AG09309 (cell line): Measurements from ENCODE around the gene SLC4A7.

ENCODE experiments used
- DNase-seq: peaks from one replicate; pipeline ENCODE4 v3.0.0-alpha.2; 2010; ENCODE audit warnings: low read depth
- H3K4me3 ChIP-seq: 2 replicates; pipeline ENCODE4 v1.5.1; 2011; ENCODE audit warnings: mild to moderate bottlenecking, low read depth, low read length, moderate library complexity; ENCODE audit not compliant: control insufficient read depth
- TF ChIP-seq, protein P1 (sequence below): IDR thresholded peaks from 2 replicates; pipeline ENCODE4 v1.5.1; 2011; ENCODE audit warnings: mild to moderate bottlenecking, low read depth, low read length, inconsistent platforms; ENCODE audit not compliant: insufficient read depth, control insufficient read depth; ENCODE audit errors: missing control alignments

SLC4A7 gene

DNA sequence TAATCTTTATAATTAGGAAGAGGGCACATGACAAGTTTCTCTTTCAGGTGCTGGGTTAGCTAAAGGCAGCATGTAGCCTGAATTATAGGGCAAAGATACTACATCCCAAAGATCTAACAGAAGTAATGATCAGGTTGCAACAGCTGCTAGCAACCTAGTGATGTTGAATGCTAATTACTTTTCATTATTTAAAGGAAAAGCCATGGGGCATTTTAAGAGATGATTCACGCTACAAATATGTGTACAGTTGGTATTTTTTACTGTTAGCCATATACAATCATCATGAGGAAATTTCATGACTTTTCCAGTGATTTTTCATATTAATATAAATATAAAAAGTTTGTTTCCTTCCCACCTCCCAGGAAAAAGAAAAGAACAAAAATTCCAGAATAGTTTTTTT, 158.0 kb downstream of the SLC4A7 start:
- no peak overlapping the region for H3K4me3 ChIP-seq
- no peak for DNase-seq
- TF ChIP-seq, protein P1, sequence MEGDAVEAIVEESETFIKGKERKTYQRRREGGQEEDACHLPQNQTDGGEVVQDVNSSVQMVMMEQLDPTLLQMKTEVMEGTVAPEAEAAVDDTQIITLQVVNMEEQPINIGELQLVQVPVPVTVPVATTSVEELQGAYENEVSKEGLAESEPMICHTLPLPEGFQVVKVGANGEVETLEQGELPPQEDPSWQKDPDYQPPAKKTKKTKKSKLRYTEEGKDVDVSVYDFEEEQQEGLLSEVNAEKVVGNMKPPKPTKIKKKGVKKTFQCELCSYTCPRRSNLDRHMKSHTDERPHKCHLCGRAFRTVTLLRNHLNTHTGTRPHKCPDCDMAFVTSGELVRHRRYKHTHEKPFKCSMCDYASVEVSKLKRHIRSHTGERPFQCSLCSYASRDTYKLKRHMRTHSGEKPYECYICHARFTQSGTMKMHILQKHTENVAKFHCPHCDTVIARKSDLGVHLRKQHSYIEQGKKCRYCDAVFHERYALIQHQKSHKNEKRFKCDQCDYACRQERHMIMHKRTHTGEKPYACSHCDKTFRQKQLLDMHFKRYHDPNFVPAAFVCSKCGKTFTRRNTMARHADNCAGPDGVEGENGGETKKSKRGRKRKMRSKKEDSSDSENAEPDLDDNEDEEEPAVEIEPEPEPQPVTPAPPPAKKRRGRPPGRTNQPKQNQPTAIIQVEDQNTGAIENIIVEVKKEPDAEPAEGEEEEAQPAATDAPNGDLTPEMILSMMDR, result no peak

DNA sequence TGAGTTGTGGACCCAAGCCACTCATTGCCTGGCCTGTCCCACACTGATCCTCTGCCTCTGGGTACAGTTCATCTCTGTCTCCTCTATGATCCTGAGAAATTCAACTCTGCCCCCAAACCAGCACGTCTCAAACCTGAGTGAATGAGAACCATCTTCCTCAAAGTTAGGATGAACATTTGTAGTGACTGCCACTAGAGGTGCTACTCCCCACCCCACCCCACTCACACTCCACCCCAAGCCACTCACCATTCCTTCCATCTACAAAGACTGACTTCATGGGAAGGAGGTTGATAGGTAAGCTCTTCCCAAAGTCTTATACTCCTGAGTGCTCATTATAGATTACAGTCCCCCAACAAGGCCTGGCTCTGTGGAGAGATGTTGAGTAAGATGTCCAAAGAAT, 158.8 kb downstream of the SLC4A7 start:
- no peak overlapping the region for H3K4me3 ChIP-seq
- DNase-seq, result no peak
- TF ChIP-seq, protein P1, result no peak

DNA sequence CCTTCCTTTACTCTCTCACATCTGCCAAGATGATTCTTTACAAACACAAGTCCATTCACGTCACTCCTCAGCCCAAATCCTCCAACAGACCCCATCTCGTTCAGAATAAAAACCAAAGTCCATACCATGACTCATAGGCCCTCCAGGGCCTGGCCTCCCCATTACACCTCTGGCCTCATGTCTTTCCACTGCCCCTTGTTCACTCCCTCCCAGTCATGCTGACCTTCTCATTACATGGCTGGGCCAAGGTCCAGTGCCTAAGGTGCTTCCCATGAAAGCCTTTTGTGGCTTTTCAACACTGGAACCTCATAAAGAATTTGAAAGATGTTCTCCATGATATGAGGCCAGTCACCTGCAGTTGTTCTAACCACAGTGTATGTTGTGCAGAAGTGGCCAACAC, 159.5 kb downstream of the SLC4A7 start:
- TF ChIP-seq, protein P1, result no peak
- DNase-seq, result no peak
- no peak overlapping the region for H3K4me3 ChIP-seq

DNA sequence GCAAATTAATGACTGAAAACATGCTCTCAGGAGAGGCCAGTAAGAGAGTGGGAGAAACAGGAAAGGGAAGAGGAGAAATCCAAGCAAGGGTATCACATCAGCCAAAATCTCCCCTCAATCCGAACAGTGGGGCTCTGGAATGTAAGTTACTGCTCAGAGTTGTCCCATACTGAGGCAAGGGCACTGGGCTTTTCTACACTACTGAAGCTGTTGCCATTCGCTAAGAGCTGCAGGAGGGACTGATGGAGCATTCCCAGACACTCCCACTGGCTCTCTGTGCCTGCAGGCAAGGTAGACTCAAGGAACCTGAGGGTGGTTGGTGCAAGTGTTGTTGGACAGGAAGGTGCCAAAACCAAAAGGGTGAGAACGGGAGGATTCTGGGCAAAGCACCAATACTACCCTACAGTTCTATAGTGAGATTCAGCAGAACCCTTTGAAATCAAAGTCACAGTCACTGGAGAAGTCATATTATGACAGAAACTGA, 161.1 kb downstream of the SLC4A7 start:
- DNase-seq, result no peak
- TF ChIP-seq, protein P1, result no peak
- no peak overlapping the region for H3K4me3 ChIP-seq
